ENCODE measurements around the gene ZIC2.

The ZIC2 gene

GRCh38 chr13:99960663-99961311 is 20.8 kb upstream of the ZIC2 start:
- no peak for DNase-seq

- DNase-seq = no peak
These were observed 19.9 kb upstream of the ZIC2 start for GRCh38 chr13:99961636-99962035.

GRCh38 chr13:99962242-99962641 is 19.3 kb upstream of the ZIC2 start:
- DNase-seq = no peak

- no peak for DNase-seq
These were observed 17.7 kb upstream of the ZIC2 start for GRCh38 chr13:99963816-99964339.

- no peak for DNase-seq
These were observed 16.1 kb upstream of the ZIC2 start for GRCh38 chr13:99965329-99966000.

GRCh38 chr13:99966064-99966805 is 15.3 kb upstream of the ZIC2 start:
- no peak for DNase-seq

GRCh38 chr13:99967498-99967868 is 14.1 kb upstream of the ZIC2 start:
- no peak for DNase-seq

GRCh38 chr13:99967869-99968520 is 13.6 kb upstream of the ZIC2 start:
- DNase-seq = no peak

GRCh38 chr13:99968521-99969452 is 12.8 kb upstream of the ZIC2 start:
- DNase-seq = no peak

- no peak for DNase-seq
These were observed 12.1 kb upstream of the ZIC2 start for GRCh38 chr13:99969453-99969918.

- no peak for DNase-seq
These were observed 11.5 kb upstream of the ZIC2 start for GRCh38 chr13:99969919-99970650.

- DNase-seq = no peak
These were observed 10.7 kb upstream of the ZIC2 start for GRCh38 chr13:99970651-99971575.

- no peak for DNase-seq
These were observed 9.9 kb upstream of the ZIC2 start, which contains the start of gene ZIC5 for GRCh38 chr13:99971576-99972189. Gene ZIC5 (minus strand): TSS chr13:99971767. CDS start chr13:99971603, 164 bp downstream.

- no peak for DNase-seq
These were observed 9.3 kb upstream of the ZIC2 start for GRCh38 chr13:99972190-99972731.

GRCh38 chr13:99973163-99973807 is 8.3 kb upstream of the ZIC2 start:
- no peak for DNase-seq

- DNase-seq = no peak
These were observed 7.8 kb upstream of the ZIC2 start for GRCh38 chr13:99973808-99974185.

- no peak for DNase-seq
These were observed 7.2 kb upstream of the ZIC2 start for GRCh38 chr13:99974296-99974938.

- no peak for DNase-seq
These were observed 6.5 kb upstream of the ZIC2 start for GRCh38 chr13:99974939-99975561.

Measured in inflammatory macrophage treated with lipopolysaccharide for 1 hour (primary cell).